ENCODE results near the gene KCNK2. TPM values are rescaled to one million over a fixed set of nuclear protein-coding genes. Genes with fewer than 3 reads are reported as not detected.

KCNK2 gene
- total RNA-seq, 1 donor from 2014 or later, result 1.5 TPM

GRCh38 chr1:215095524-215095923 lies 13.0 kb downstream of the KCNK2 start:
- no peak for DNase-seq

DNA sequence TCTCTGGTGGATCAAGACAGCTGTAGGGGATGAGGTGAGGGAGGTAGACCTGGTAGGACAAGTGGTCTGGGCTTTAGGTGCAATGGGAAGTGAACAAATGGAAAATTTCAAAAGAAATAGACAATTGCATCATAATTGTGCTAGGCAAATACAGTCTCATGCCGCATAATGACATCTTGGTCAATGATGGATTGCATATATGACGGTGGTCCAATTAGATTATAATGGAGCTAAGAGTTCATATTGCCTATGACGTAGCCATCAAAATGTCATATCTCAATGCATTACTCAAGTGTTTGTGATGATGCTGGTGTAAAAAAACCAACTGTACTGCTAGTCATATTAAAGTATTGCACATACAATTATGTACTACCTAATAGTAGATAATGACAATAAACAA lies 19.0 kb downstream of the KCNK2 start:
- DNase-seq, result no peak

- DNase-seq, result no peak
These were observed 21.7 kb downstream of the KCNK2 start for GRCh38 chr1:215104283-215104682.

GRCh38 chr1:215106067-215106466 lies 23.5 kb downstream of the KCNK2 start:
- no peak for DNase-seq

DNA sequence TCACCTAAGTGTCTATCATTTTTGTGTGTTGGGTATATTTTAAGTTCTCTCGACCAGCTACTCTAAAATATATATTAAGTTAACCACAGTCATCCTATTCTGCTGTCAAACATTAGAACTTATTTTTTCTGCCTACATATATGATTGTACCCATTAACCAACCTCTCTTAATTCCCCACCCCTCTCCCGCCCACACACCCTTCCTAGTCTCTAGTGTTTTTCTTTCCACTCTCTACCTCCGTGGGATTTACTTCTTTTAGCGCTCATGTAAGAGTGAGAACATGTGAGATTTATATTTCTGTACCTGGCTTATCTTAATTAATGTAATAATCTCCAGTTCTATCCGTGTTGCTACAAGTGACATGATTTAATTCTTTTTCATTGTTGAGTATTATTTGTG lies 26.6 kb downstream of the KCNK2 start:
- DNase-seq, result no peak

DNA sequence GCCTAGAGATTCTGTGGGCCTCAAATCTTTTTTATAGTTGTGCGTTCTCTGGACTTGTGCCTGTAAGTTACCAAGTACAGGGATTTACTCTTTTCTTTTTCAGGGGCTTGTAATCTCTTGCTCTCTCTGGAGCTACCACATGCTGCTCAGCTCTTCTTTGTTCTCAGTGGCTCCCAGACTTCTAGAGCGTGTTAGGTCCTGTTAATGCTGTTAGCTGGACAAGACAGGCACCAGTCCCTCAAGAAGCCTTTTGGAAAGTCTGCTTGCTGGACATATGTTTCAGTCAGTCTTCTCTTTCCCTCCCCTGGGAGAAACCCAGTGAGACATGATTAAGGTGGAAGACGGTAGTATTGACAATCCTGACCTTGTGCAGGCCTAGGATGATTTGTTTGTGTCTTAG lies 29.4 kb downstream of the KCNK2 start:
- no peak for DNase-seq

- DNase-seq, result no peak
These were observed 31.2 kb downstream of the KCNK2 start for GRCh38 chr1:215113776-215114153.

DNA sequence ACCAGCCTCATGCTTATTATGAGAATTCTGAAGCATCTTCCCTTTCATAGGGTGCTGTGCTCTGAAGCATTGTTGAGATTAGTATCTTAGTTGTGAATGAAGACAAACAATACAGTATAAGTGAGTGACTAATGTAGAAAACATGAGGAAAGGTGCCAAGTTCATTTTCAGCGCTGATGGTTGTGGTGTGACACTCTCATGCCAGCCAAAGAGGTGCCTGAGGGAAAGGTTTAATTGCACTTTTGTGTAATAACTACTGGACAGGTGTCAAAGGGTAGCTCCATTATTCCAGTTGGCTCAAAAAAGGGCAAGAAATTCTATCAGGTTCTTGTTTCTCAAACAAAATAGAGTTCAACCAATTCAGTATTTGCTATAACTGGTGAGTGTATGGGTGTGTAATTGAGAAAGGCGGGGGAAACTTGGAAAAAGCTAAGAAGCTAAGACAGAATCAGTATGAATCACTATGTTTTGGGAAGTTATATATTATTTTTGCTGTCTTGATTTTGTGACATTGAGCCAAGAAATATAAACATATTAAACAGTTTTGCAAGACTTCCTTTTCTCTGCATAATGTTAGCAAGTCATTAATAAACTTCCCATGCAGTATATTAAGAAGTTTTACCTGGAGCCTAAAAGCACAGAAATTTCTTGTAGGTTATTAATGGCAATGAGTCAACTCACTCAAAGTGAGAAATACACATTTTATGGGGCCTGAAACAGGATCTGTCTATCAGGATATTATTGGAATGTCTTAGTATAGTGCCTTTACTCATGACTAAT lies 31.8 kb downstream of the KCNK2 start:
- DNase-seq, result no peak

GRCh38 chr1:215115760-215116159 lies 33.2 kb downstream of the KCNK2 start:
- no peak for DNase-seq

DNA sequence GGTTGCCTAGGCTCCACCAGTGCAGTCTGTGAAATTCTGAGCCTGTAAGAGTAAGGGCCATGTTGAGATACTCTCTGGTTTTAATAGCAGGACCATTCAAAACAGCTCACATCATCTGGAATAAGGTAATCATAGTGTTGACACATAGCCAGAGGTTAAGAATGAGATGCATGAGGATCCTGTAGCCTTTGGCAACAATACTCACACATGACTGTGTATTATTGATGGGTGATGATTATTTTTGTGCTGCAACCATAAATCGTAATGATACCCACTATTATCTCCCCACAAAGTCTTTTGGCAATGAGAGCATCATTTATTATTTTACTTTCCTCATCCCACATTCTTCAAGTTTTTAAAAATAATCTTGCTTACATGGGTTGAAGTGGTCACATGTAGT lies 35.5 kb downstream of the KCNK2 start:
- DNase-seq, result no peak

GRCh38 chr1:215119056-215119455 lies 36.5 kb downstream of the KCNK2 start:
- no peak for DNase-seq

GRCh38 chr1:215119719-215120365 lies 37.3 kb downstream of the KCNK2 start:
- DNase-seq, result no peak

DNA sequence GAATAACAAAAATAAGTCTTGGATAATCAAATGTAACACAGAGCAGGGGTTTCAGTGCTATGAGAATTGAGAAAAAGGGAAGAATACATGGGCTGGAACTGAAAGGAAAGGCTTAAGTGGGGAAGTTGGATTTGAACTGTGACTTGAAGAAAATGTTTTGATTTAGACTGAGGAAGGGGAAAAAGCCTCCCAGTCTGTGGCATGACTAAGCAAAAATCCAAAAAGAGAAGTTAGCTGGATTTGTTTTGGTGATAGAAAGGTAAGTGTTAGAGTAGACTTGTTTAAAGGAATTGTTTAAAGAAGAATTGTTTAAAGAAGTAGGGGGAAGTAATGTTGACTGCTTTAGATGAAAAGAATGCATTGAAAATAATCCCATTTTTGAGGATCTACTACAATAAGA lies 46.0 kb downstream of the KCNK2 start:
- no peak for DNase-seq

DNA sequence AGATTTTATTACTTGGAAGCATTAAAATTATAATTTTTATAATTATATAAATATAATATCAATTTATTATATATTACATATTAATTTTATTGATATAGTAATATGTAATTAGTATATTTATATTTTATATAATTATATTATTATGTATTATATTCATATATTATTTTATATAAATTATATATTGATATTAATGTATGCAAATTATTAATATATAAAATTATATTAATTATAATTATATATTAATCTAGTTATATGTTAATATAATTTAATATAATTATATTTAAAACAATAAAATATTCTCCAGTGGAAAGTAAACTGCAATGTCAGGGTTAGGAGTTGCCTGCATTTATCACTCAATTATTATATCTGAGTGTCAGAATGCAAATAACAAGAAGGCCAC lies 48.8 kb downstream of the KCNK2 start:
- DNase-seq, result no peak

DNA sequence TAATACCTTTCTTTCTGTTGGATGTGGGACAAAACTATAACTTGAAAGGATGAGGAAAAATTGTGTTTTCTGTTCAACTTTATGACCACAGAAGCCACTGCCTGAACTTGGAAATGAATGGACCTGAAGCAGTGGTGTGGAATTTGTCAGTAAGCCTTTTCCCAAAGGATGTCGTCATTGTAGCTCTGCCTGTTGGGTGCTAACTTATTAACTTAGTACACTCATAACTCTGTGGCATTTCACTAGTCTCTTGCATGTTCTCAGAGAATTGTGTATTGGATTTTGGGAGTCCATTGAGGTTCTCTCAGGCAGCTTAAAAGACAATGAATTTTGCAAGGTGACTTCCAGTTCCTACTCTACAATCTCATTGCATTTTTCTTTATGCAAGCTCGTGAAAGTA lies 49.6 kb downstream of the KCNK2 start:
- DNase-seq, result no peak

DNA sequence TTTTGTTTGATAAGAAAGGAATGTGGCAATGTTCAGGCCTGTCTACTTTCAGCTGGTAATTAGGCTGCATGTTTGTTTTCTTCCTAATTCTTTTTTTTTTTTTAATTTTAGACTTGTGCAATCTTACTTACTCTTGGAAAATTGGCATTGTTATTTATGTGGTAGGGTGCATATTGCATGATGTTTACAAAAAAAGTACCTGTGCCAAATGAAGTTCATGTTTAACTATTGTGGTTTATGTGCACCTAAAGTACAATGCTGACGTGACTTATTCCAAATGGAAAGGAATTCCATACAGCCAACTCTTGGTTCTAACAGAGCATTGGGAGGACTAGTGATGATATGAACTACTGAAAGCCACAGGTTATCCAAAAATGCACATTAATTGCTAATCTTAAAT lies 51.0 kb downstream of the KCNK2 start:
- DNase-seq, result no peak

DNA sequence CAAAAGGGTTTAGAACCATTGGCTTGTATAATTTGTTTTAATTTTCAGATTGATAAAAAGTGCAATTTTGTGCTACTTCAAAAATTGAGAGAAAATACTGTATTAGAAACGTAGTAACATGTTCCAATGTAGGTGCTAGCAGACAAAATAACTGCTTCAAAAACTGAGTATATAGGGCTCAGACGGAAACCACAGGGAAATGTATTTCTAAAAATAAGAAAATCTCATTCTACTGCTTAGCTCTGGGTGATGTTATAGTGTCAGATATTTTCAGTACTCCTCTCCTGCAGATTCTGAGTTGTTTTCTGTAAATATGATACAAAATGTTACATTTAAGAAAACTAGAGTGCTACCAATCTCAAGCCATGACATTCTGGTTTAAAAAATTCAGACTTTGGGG lies 55.4 kb downstream of the KCNK2 start:
- DNase-seq, result no peak

GRCh38 chr1:215140135-215140534 lies 57.6 kb downstream of the KCNK2 start:
- no peak for DNase-seq

GRCh38 chr1:215141460-215141859 lies 58.9 kb downstream of the KCNK2 start:
- DNase-seq, result no peak

- no peak for DNase-seq
These were observed 61.0 kb downstream of the KCNK2 start for GRCh38 chr1:215143497-215143896.

DNA sequence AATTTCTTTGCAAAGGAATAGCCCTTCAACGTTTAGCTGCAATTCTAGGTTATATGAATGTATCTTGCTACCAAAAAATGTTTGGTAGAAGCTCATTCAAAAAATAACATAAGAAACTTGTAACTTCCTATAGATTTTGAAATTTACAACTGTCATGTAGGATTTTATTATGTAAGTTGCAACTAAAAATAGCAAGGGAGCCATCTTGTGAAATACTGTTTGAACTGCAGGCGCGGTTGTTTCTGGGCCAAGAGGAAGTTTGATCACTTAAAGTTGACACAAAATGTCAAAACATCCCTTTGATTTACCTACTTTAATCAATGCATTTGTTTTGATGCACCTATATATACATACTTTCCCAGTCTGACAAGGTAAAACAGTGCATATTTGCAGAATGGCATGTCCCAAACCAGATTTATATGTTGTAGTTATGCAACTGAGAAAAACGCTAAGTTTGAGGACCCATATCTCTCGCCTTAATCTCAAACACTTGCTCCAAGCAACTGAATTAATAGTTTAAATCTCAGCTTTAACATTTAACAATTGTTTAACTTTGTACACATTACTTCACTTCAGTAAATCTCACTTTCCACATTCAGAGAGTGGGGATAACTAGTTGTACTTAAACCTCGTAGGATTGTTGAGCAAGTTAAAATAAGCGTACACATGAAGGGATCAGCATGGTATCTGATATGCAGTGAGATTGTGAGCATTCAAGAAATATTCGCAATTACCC lies 63.9 kb downstream of the KCNK2 start:
- DNase-seq, result peak; percentile 42

GRCh38 chr1:215147024-215147423 lies 64.5 kb downstream of the KCNK2 start:
- DNase-seq, result no peak

DNA sequence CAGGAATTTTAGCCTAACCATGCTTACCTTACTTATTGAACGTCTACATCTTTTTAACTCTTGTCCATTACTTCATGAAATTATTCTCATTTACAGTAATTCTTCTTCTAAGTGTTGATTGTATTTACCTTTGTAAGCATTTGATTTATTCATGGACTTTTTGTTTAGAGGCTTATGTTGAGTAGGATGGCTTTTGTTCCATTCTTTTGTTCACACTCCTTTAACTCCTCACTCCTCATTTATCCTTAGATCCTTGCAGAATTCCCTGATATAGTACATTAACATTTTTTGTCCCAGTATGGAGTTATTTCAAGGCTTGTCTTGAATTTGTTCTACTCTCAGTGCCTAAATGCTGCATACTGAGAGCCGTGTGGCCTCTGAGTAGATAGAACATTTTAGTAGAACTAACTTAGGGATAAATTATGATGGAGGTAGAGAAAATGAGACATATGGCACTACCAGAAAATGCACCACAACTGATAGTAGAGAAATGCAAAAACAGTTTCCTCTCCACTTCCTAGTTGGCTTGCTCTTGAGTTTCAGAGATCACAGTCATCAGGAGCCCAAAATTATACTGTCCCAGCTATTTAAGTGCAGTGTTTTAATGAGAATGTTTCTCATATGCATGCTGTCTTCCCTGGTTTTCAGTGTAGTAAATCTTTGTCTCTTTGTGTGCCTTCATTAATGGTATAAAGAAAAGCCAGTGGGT lies 69.5 kb downstream of the KCNK2 start:
- DNase-seq, result no peak
